Neuronal stem cell (in vitro differentiated cells): ENCODE data around the gene SLC16A3.

Experiments
- DNase-seq: peaks from one replicate; pipeline ENCODE4 v3.0.0-alpha.2; 2013; ENCODE audit warnings: low spot score
- H2AFZ ChIP-seq: one replicate; pipeline ENCODE4 v1.6.1; 2013; ENCODE audit warnings: mild to moderate bottlenecking, low read length, inconsistent platforms
- H2AK5ac ChIP-seq: 2 replicates; pipeline ENCODE4 v1.6.1; 2013; ENCODE audit warnings: low read depth, mild to moderate bottlenecking, inconsistent platforms, low read length, moderate library complexity, mixed read lengths
- H2BK120ac ChIP-seq: 2 replicates; pipeline ENCODE4 v1.6.1; 2013; ENCODE audit warnings: low read depth, mild to moderate bottlenecking, inconsistent platforms, low read length, moderate library complexity, mixed read lengths
- H2BK12ac ChIP-seq: one replicate; pipeline ENCODE4 v1.6.1; 2013; ENCODE audit warnings: low read length, inconsistent platforms
- H2BK15ac ChIP-seq: 2 replicates; pipeline ENCODE4 v1.6.1; 2013; ENCODE audit warnings: mild to moderate bottlenecking, low read length, inconsistent platforms, mixed read lengths
- H2BK5ac ChIP-seq: one replicate; pipeline ENCODE4 v1.6.1; 2013; ENCODE audit warnings: inconsistent platforms, mild to moderate bottlenecking, low read length, moderate library complexity
- H3K14ac ChIP-seq: one replicate; pipeline ENCODE4 v1.6.1; 2013; ENCODE audit warnings: low read length, inconsistent platforms
- H3K18ac ChIP-seq: 2 replicates; pipeline ENCODE4 v1.6.1; 2013; ENCODE audit warnings: low read length, inconsistent platforms
- H3K23ac ChIP-seq: 2 replicates; pipeline ENCODE4 v1.6.1; 2013; ENCODE audit warnings: low read depth, mild to moderate bottlenecking, mixed read lengths, low read length, inconsistent platforms; ENCODE audit not compliant: poor library complexity
- H3K27ac ChIP-seq: replicated peaks from 3 replicates; pipeline ENCODE4 v1.5.1; 2013; ENCODE audit warnings: low read length, inconsistent platforms
- H3K27me3 ChIP-seq, 3 experiments: 2 replicates each; pipeline ENCODE4 v1.6.1; 2013; ENCODE audit warnings: low read length in 3 of 3, mild to moderate bottlenecking in 2 of 3, inconsistent platforms in 1 of 3, low read depth in 1 of 3, mixed read lengths in 1 of 3, moderate library complexity in 1 of 3; ENCODE audit not compliant: control insufficient read depth in 3 of 3, insufficient read depth in 3 of 3
- H3K36me3 ChIP-seq, 2 donors: replicated peaks in 1 of 2; 2 replicates each; pipeline ENCODE4 v1.6.1; 2013; ENCODE audit warnings: low read length in 2 of 2; ENCODE audit not compliant: control insufficient read depth in 2 of 2, insufficient read depth in 2 of 2
- H3K4ac ChIP-seq: 2 replicates; pipeline ENCODE4 v1.6.1; 2013; ENCODE audit warnings: inconsistent platforms, mild to moderate bottlenecking, low read length, moderate library complexity
- H3K4me1 ChIP-seq, 2 donors: 1 replicate in 1 of 2; 2 replicates in 1 of 2; pipeline ENCODE4 v1.6.1; 2013; ENCODE audit warnings: low read length in 2 of 2, low read depth in 1 of 2; ENCODE audit not compliant: control insufficient read depth in 2 of 2, insufficient read depth in 1 of 2
- H3K4me2 ChIP-seq: one replicate; pipeline ENCODE4 v1.6.1; 2013; ENCODE audit warnings: mild to moderate bottlenecking, low read length, inconsistent platforms; ENCODE audit not compliant: insufficient read depth, poor library complexity, severe bottlenecking
- H3K4me3 ChIP-seq, 2 donors: 2 replicates each; pipeline ENCODE4 v1.5.1; 2013; ENCODE audit warnings: low read length in 2 of 2, mild to moderate bottlenecking in 2 of 2, inconsistent platforms in 1 of 2, moderate library complexity in 1 of 2
- H3K79me1 ChIP-seq: one replicate; pipeline ENCODE4 v1.6.1; 2013; ENCODE audit warnings: low read depth, mild to moderate bottlenecking, inconsistent platforms, low read length, moderate library complexity
- H3K9ac ChIP-seq: one replicate; pipeline ENCODE4 v1.6.1; 2013; ENCODE audit warnings: mild to moderate bottlenecking, low read depth, low read length, inconsistent platforms; ENCODE audit not compliant: poor library complexity
- H3K9me3 ChIP-seq, 2 donors: replicated peaks in 1 of 2; 2 replicates each; pipeline versions ENCODE3 to v1.6.1; 2013; ENCODE audit warnings: low read length in 2 of 2, mild to moderate bottlenecking in 2 of 2, inconsistent platforms in 1 of 2, low read depth in 1 of 2, mixed read lengths in 1 of 2, moderate library complexity in 1 of 2; ENCODE audit not compliant: control insufficient read depth in 2 of 2, insufficient read depth in 1 of 2
- H4K8ac ChIP-seq: one replicate; pipeline ENCODE4 v1.6.1; 2013; ENCODE audit warnings: low read depth, mild to moderate bottlenecking, inconsistent platforms, low read length, moderate library complexity
- H4K91ac ChIP-seq: one replicate; pipeline ENCODE4 v1.6.1; 2013; ENCODE audit warnings: low read length, low read depth, mild to moderate bottlenecking, inconsistent platforms; ENCODE audit not compliant: poor library complexity
- WGBS, 2 donors: extraction: QIAGEN DNeasy Blood & Tissue Kit; methylation state at CpG; one replicate each; pipeline ENCODE4 v1.1.7; 2013; ENCODE audit warnings: missing lambda C conversion rate in 2 of 2, mixed read lengths in 1 of 2; ENCODE audit not compliant: insufficient read length in 2 of 2, insufficient replicate concordance in 1 of 2; ENCODE audit errors: extremely low coverage in 2 of 2; 5-methylcytosine and 5-hydroxymethylcytosine counted together

The SLC16A3 gene

GRCh38 chr17:82285141-82285540 is 56.3 kb downstream of the SLC16A3 start:
- no peak overlapping the region for H2BK15ac ChIP-seq
- no peak overlapping the region for H2BK5ac ChIP-seq
- no peak for DNase-seq
- no peak overlapping the region for H3K18ac ChIP-seq
- H3K9ac ChIP-seq = no peak overlapping the region
- H2BK120ac ChIP-seq = no peak overlapping the region
- H3K23ac ChIP-seq = no peak overlapping the region
- H3K4me1 ChIP-seq = peaks cover 10 to 15% of the 10 kb centered on the region in 2 donors
- H3K4me3 ChIP-seq = no peak overlapping the region
- peak overlapping the region; percentile 74 for H2AFZ ChIP-seq
- no CpG with 5 or more reads among the region's 8 CpGs for WGBS, 2 donors
- peaks cover 2% of the 10 kb centered on the region for H3K79me1 ChIP-seq
- peaks cover 7 to 12% of the 10 kb centered on the region in 2 donors for H3K9me3 ChIP-seq
- H3K27me3 ChIP-seq = no peaks in the 10 kb centered on the region
- no peak overlapping the region for H3K4ac ChIP-seq
- H2AK5ac ChIP-seq = no peak overlapping the region
- peak overlapping the region; percentile 54 for H3K27ac ChIP-seq
- no peak overlapping the region for H3K14ac ChIP-seq
- no peak overlapping the region for H4K8ac ChIP-seq
- no peak overlapping the region for H3K4me2 ChIP-seq
- no peak overlapping the region for H2BK12ac ChIP-seq
- H4K91ac ChIP-seq = no peak overlapping the region
- H3K36me3 ChIP-seq = no peaks in the 10 kb centered on the region

- H2BK5ac ChIP-seq = no peak overlapping the region
- peaks cover 6 to 17% of the 10 kb centered on the region in 2 donors for H3K4me1 ChIP-seq
- H3K4ac ChIP-seq = no peak overlapping the region
- no peak overlapping the region for H3K23ac ChIP-seq
- H2BK120ac ChIP-seq = no peak overlapping the region
- peak overlapping the region; percentile 25 for H3K14ac ChIP-seq
- no peak overlapping the region for H2BK12ac ChIP-seq
- H4K8ac ChIP-seq = no peak overlapping the region
- H2AK5ac ChIP-seq = no peak overlapping the region
- H3K4me3 ChIP-seq = no peak overlapping the region
- no peak overlapping the region for H2BK15ac ChIP-seq
- no peak overlapping the region for H4K91ac ChIP-seq
- no peak overlapping the region for H3K9ac ChIP-seq
- H3K27ac ChIP-seq = no peak overlapping the region
- H2AFZ ChIP-seq = no peak overlapping the region
- no peak for DNase-seq
- H3K27me3 ChIP-seq = no peaks in the 10 kb centered on the region
- WGBS, 2 donors = no CpG with 5 or more reads among the region's 9 CpGs
- H3K9me3 ChIP-seq = peaks cover 4 to 12% of the 10 kb centered on the region in 2 donors
- no peak overlapping the region for H3K18ac ChIP-seq
- no peaks in the 10 kb centered on the region for H3K36me3 ChIP-seq
- no peak overlapping the region for H3K4me2 ChIP-seq
- no peaks in the 10 kb centered on the region for H3K79me1 ChIP-seq
Observed at GRCh38 chr17:82287013-82287867, 58.4 kb downstream of the SLC16A3 start.

GRCh38 chr17:82287868-82288801 is 59.3 kb downstream of the SLC16A3 start:
- Histone ChIP-seq H4K91ac (no peak overlapping the region), H3K27me3 (no peaks in the 10 kb centered on the region), H3K79me1 (no peaks in the 10 kb centered on the region), H4K8ac (no peak overlapping the region), H2BK12ac (no peak overlapping the region), H2AK5ac (no peak overlapping the region), H3K9me3 (peaks cover 4 to 12% of the 10 kb centered on the region in 2 donors), H3K4me1 (peaks cover 6 to 15% of the 10 kb centered on the region in 2 donors), H2BK15ac (peak overlapping the region; percentile 11), H3K27ac (no peak overlapping the region), H3K9ac (no peak overlapping the region), H3K18ac (no peak overlapping the region), H2BK5ac (no peak overlapping the region), H3K23ac (no peak overlapping the region), H3K4ac (no peak overlapping the region), H3K36me3 (no peaks in the 10 kb centered on the region), H3K4me3 (no peak overlapping the region), H2AFZ (no peak overlapping the region), H2BK120ac (no peak overlapping the region), H3K4me2 (no peak overlapping the region), H3K14ac (no peak overlapping the region)
- DNase-seq = no peak
- no CpG with 5 or more reads among the region's 19 CpGs for WGBS, 2 donors
